Fibroblast of lung (primary cell): ENCODE results near the gene SCN1A. TPM values are rescaled to one million over a fixed set of nuclear protein-coding genes. Genes with fewer than 3 reads are reported as not detected.

Source experiments
- DNase-seq, 2 donors: peaks; one replicate each; pipeline versions ENCODE4 v3.0.0 to v3.0.0-alpha.2; 2010; ENCODE audit warnings: low read depth in 2 of 2
- H2AFZ ChIP-seq: 2 replicates; pipeline ENCODE4 v1.5.1; 2012; ENCODE audit warnings: low read length, control low read depth, inconsistent platforms
- H3K27ac ChIP-seq: 2 replicates; pipeline ENCODE4 v1.5.1; 2011; ENCODE audit warnings: low read length, control low read depth; ENCODE audit not compliant: insufficient read depth
- H3K27me3 ChIP-seq: 2 replicates; pipeline ENCODE4 v1.5.1; 2011; ENCODE audit warnings: mild to moderate bottlenecking, low read length; ENCODE audit not compliant: control insufficient read depth, insufficient read depth
- H3K36me3 ChIP-seq: 2 replicates; pipeline ENCODE4 v1.5.1; 2011; ENCODE audit warnings: low read length; ENCODE audit not compliant: control insufficient read depth, insufficient read depth
- H3K4me1 ChIP-seq: 2 replicates; pipeline ENCODE4 v1.5.1; 2011; ENCODE audit warnings: low read length; ENCODE audit not compliant: control insufficient read depth, insufficient read depth; ENCODE audit errors: extremely low read depth
- H3K4me2 ChIP-seq: 2 replicates; pipeline ENCODE4 v1.5.1; 2011; ENCODE audit warnings: low read length, control low read depth; ENCODE audit not compliant: insufficient read depth; ENCODE audit errors: extremely low read depth
- H3K4me3 ChIP-seq, 4 experiments: fragments of 200-600 bp in 1 of 4; sonication (generic) in 1 of 4; replicated peaks in 1 of 4; 2 replicates each; pipeline ENCODE4 v1.5.1; 2011 to 2016; ENCODE audit warnings: low read length in 4 of 4, low read depth in 3 of 4, mild to moderate bottlenecking in 3 of 4, control low read depth in 2 of 4, inconsistent platforms in 1 of 4, mixed read lengths in 1 of 4; ENCODE audit not compliant: insufficient read depth in 1 of 4; ENCODE audit errors: control extremely low read depth in 1 of 4
- H3K79me2 ChIP-seq: 2 replicates; pipeline ENCODE4 v1.5.1; 2012; ENCODE audit warnings: mild to moderate bottlenecking, low read length, inconsistent platforms; ENCODE audit not compliant: control insufficient read depth, insufficient read depth
- H3K9ac ChIP-seq: 2 replicates; pipeline ENCODE4 v1.5.1; 2011; ENCODE audit warnings: mild to moderate bottlenecking, low read length, control low read depth; ENCODE audit not compliant: insufficient read depth
- H3K9me3 ChIP-seq: 2 replicates; pipeline ENCODE4 v1.5.1; 2012; ENCODE audit warnings: low read depth, low read length; ENCODE audit not compliant: control insufficient read depth, insufficient read depth
- H4K20me1 ChIP-seq: 2 replicates; pipeline ENCODE4 v1.5.1; 2011; ENCODE audit warnings: low read length; ENCODE audit not compliant: control insufficient read depth, insufficient read depth; ENCODE audit errors: extremely low read depth
- CTCF ChIP-seq, 2 donors: IDR thresholded peaks in 1 of 2; conservative IDR thresholded peaks in 1 of 2; 1 replicate in 1 of 2; 2 replicates in 1 of 2; pipeline ENCODE4 v1.5.1; 2011 to 2012; ENCODE audit warnings: low read length in 2 of 2, control low read depth in 1 of 2, inconsistent platforms in 1 of 2, low read depth in 1 of 2, mild to moderate bottlenecking in 1 of 2
- EZH2 ChIP-seq: IDR thresholded peaks from 2 replicates; pipeline ENCODE4 v1.5.1; 2012; ENCODE audit warnings: low read length, control low read depth, mild to moderate bottlenecking; ENCODE audit errors: missing control alignments
- polyA plus RNA-seq, 2 donors: library from polyadenylated mRNA; depleted of rRNA in 1 of 2; stranded (reverse) in 1 of 2; unstranded in 1 of 2; fragments of >200 nt; gene quantifications; 2 replicates each; pipeline ENCODE4 v1.2.1, GENCODE V29; 2011 to 2012; ENCODE audit warnings: missing spikeins in 1 of 2
- total RNA-seq: library from RNA; depleted of rRNA; stranded (reverse); fragments of >200 nt; gene quantifications from 2 replicates; pipeline ENCODE4 v1.2.1, GENCODE V29; 2014

SCN1A gene
- total and polyA plus RNA-seq, 2 donors (not counting 1 experiment from before 2014, with no cell fraction given) = 0.05 to 0.50 TPM

DNA sequence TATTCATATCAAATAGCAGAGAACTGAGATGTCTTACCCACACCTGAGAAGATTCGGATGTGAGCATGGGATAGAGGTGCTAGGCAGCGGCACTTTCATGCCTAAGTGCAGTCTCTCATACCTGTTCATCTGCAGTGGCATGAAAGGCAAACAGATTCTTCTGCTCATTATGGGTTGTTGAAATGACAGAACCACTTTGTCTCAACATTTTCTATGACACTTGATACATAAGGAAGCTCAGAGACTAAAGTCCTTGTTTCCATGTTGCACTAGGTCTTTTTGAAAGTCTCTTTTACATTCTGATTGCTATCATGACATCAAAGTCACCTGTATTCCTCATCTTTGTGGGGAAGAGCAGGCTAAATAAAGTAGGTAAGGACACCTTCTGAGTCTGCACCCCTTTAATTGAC lies 8.0 kb upstream of the SCN1A start:
- DNase-seq = no peak
- no peak overlapping the region for H2AFZ ChIP-seq
- no peak overlapping the region for H3K27ac ChIP-seq
- H4K20me1 ChIP-seq = no peaks in the 10 kb centered on the region
- no peaks in the 10 kb centered on the region for H3K36me3 ChIP-seq
- H3K4me2 ChIP-seq = no peak overlapping the region
- no peaks in the 10 kb centered on the region for H3K79me2 ChIP-seq
- no peaks in the 10 kb centered on the region for H3K9me3 ChIP-seq
- no peak for TF ChIP-seq CTCF (conservative IDR thresholded peaks at IDR 0.05 in 1 of 2, IDR thresholded peaks at IDR 0.05 in 1 of 2; ENCODE audit: low read depth in 1 of 2, low read length in 2 of 2)
- TF ChIP-seq EZH2 = no peak
- H3K4me1 ChIP-seq = no peaks in the 10 kb centered on the region
- no peak overlapping the region for H3K4me3 ChIP-seq
- H3K27me3 ChIP-seq = peaks cover 2% of the 10 kb centered on the region
- H3K9ac ChIP-seq = no peak overlapping the region

DNA sequence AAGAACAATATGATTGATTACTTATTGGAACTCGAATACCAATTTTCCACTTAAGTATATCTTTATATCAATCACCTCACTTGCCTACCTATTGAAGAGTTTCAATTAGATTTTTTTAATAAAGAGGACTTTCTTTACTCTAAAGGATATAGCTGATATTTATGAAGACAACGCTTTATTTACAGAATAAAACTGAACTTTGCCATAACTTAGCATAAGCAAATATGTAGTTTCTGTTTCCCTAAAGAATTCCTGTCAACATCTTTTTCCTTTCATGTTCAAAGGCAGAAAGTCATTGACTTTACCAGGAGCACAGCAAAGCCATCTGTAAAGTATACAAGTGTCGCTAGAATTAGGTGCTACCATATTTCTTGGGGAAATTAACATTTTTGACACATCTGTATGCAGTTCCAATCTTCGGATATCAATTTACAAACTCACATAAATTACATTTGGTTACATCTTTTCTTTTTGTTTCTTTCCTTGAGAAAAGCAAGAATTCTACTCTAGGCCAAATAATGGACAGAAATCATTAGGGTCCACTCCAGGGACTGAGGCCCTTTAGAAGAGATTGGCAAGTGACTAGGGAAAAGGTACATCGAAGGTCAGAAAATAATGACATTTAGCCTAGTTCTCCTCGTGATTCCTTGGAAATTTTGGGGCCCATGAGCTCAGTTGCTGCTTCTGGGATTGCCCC lies 7.5 kb upstream of the SCN1A start:
- Histone ChIP-seq H3K4me1 (no peaks in the 10 kb centered on the region), H3K36me3 (no peaks in the 10 kb centered on the region), H3K4me2 (no peak overlapping the region), H3K79me2 (no peaks in the 10 kb centered on the region), H3K9me3 (no peaks in the 10 kb centered on the region), H3K27me3 (peaks cover 2% of the 10 kb centered on the region), H3K27ac (no peak overlapping the region), H3K9ac (no peak overlapping the region), H4K20me1 (no peaks in the 10 kb centered on the region), H2AFZ (no peak overlapping the region), H3K4me3 (no peak overlapping the region)
- DNase-seq = no peak
- no peak for TF ChIP-seq EZH2
- no peak for TF ChIP-seq CTCF (conservative IDR thresholded peaks at IDR 0.05 in 1 of 2, IDR thresholded peaks at IDR 0.05 in 1 of 2; ENCODE audit: low read depth in 1 of 2, low read length in 2 of 2)

DNA sequence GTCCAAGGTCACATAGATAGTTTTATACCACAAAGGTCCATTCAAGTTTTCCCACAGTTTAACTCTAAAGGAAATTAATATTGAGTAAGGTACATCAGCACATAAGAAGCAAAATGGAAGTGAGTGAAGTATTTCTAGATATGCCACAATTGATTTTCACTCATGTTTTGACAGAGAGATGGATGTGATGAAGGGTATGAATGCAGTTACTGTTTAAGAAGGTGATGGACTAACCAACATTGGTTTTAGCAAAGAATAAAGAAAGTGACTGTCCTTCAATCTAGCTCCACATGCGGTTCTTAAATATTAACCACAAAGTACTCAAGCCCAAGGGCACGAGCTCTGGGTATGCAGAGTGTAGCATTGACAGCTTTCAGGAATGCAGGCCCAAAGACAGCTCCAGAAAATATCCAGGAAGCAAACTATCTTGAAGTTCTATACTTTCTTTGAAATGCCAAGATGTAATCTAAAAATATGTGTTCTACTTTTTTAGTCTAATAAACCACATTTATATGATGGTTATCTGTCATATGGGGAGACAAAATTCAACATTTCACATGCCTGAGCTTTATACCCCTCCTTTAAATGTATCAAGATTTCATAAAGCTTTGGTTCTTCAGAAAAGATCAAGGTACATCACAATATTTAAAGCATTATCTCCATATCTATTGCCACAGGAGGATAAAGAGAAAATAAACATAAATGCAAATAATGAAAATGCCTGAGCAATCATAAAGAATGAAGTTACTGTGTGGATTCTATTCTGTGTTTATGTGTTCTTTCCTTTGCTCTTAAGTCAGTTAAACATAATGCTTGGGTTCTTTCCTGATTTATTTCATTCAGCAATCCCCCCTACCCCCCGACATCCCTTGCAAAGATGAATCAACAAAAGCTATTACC lies 6.7 kb upstream of the SCN1A start:
- no peaks in the 10 kb centered on the region for H3K79me2 ChIP-seq
- no peaks in the 10 kb centered on the region for H3K36me3 ChIP-seq
- H3K27ac ChIP-seq = no peak overlapping the region
- H3K9ac ChIP-seq = no peak overlapping the region
- no peaks in the 10 kb centered on the region for H3K4me1 ChIP-seq
- DNase-seq = no peak
- H3K9me3 ChIP-seq = no peaks in the 10 kb centered on the region
- H3K4me3 ChIP-seq = no peak overlapping the region
- H3K27me3 ChIP-seq = peaks cover 5% of the 10 kb centered on the region
- no peak for TF ChIP-seq EZH2
- TF ChIP-seq CTCF (conservative IDR thresholded peaks at IDR 0.05 in 1 of 2, IDR thresholded peaks at IDR 0.05 in 1 of 2; ENCODE audit: low read depth in 1 of 2, low read length in 2 of 2) = no peak
- H3K4me2 ChIP-seq = no peak overlapping the region
- H2AFZ ChIP-seq = no peak overlapping the region
- H4K20me1 ChIP-seq = no peaks in the 10 kb centered on the region
